Heart left ventricle (tissue), 16 donors: ENCODE data around the gene PNMA6A. TPM values are rescaled to one million over a fixed set of nuclear protein-coding genes. Genes with fewer than 3 reads are reported as not detected.

Source experiments
- ATAC-seq, 4 donors: fragments of 200-7000 bp; cut with Tn5 transposase; one replicate each; pipeline ENCODE4 v1.9.1; 2020 to 2022; ENCODE audit warnings: moderate library complexity in 4 of 4, mild to moderate bottlenecking in 3 of 4, moderate number of reproducible peaks in 1 of 4
- DNase-seq, 5 donors: peaks; one replicate each; pipeline ENCODE4 v3.0.0-alpha.2; 2020
- H3K27ac ChIP-seq, 12 donors: fragments of 200-600 bp; sonication (generic) in 4 of 12; one replicate each; pipeline versions ENCODE4 v1.5.0 to v1.8.0; 2016 to 2022; ENCODE audit warnings: mild to moderate bottlenecking in 2 of 12
- H3K27me3 ChIP-seq, 9 donors: fragments of 200-600 bp; sonication (generic) in 2 of 9; one replicate each; pipeline versions ENCODE4 v1.5.1 to v1.8.0; 2016 to 2022; ENCODE audit warnings: mild to moderate bottlenecking in 3 of 9
- H3K36me3 ChIP-seq, 9 donors: fragments of 200-600 bp; sonication (generic) in 2 of 9; one replicate each; pipeline versions ENCODE4 v1.5.0 to v1.8.0; 2018 to 2022; ENCODE audit warnings: mild to moderate bottlenecking in 2 of 9
- H3K4me1 ChIP-seq, 12 donors: fragments of 200-600 bp; sonication (generic) in 4 of 12; one replicate each; pipeline versions ENCODE4 v1.5.0 to v1.8.0; 2016 to 2022; ENCODE audit warnings: mild to moderate bottlenecking in 3 of 12
- H3K4me3 ChIP-seq, 12 donors: fragments of 200-600 bp; sonication (generic) in 4 of 12; one replicate each; pipeline versions ENCODE4 v1.5.0 to v1.8.0; 2017 to 2022; ENCODE audit warnings: mild to moderate bottlenecking in 9 of 12, moderate library complexity in 4 of 12
- H3K9me3 ChIP-seq, 12 donors: fragments of 200-600 bp; sonication (generic) in 4 of 12; one replicate each; pipeline versions ENCODE4 v1.5.0 to v1.8.0; 2016 to 2022; ENCODE audit warnings: mild to moderate bottlenecking in 1 of 12
- CTCF ChIP-seq, 12 donors: fragments of 200-600 bp; sonication (generic) in 4 of 12; IDR thresholded peaks; one replicate each; pipeline versions ENCODE4 v1.5.0 to v1.8.0; 2018 to 2022; ENCODE audit warnings: antibody characterized with exemption in 12 of 12, mild to moderate bottlenecking in 5 of 12
- POLR2A ChIP-seq, 2 donors: fragments of 450-650 bp; IDR thresholded peaks; one replicate each; pipeline ENCODE4 v1.6.1; 2017; ENCODE audit warnings: antibody characterized with exemption in 2 of 2, mild to moderate bottlenecking in 2 of 2, moderate library complexity in 2 of 2
- WGBS, 4 donors: extraction: QIAGEN DNeasy Blood & Tissue Kit in 2 of 4; methylation state at CpG; one replicate each; pipeline versions ENCODE4 v1.1.5 to v1.1.7; 2013 to 2018; 5-methylcytosine and 5-hydroxymethylcytosine counted together
- intact Hi-C, 10 donors: fragments of 100-400 bp; cut with DNase I; formaldehyde crosslinking; loops; one replicate each; pipeline versions ENCODE4 v1.11.1 to v1.14.2; 2022
- polyA plus RNA-seq, 2 donors: library from polyadenylated mRNA; stranded (reverse); fragments of 200-250 nt; gene quantifications; one replicate each; pipeline ENCODE4 v1.2.3, GENCODE V29; 2013
- total RNA-seq, 9 donors: library from RNA; depleted of rRNA in 2 of 9; stranded (reverse); fragments of >200 nt in 2 of 9; fragmentation: NEBNext Ultra II Directional in 3 of 9; extraction: Animal tissue kit (Norgen Biotek cat#: 25700) in 3 of 9; gene quantifications; one replicate each; pipeline versions ENCODE4 v1.1.0 to v1.2.4, GENCODE V29; 2016 to 2023
- donor health status: ischemic (EF 13 %, LVEDD 7.1; RV severe dilation, severe dysfunction).
- donor health status: healthy with polysubstance abuse.
- donor health status: DM: no; HTN: yes; CAD: no.
- donor health status: DM: no; HTN: no; CAD: no.
- donor health status: ischemic (EF 25% LVEDD 6.9; RV normal size, moderate dysfunction).
- donor health status: ischemic (EF 25% LVEDD 5.7; RV mildly dilated, moderate dysfunction).
- donor health status: healthy.
- donor health status: DM: yes; HTN: yes; CAD: no.
- donor health status: ischemic (EF 35%, LVEDD 5.7; RV mildly dilated, moderate dysfunction).
- donor health status: nonischemic (EF 11% LVEDD 7.7; RV severe dilation, severe dysfunction).
- donor health status: DM: yes; HTN: yes; CAD: no.
- donor health status: PGD.
- donor health status: ischemic (EF 29% LVEDD 5.4; RV normal size, mild dysfunction).
- donor health status: nonischemic (EF 23%, LVEDD 6.1; RV moderate dilation, normal function).

Gene PNMA6A
- total and polyA plus RNA-seq, 11 donors, result 0.71 to 3.4 (median 1.7) TPM

- ATAC-seq, result no peak
- Histone ChIP-seq H3K36me3 (no peaks in the 10 kb centered on the region), H3K9me3 (no peaks in the 10 kb centered on the region), H3K4me3 (no peak overlapping the region), H3K27ac (no peak overlapping the region), H3K4me1 (peaks cover 0 to 4% (median 0%) of the 10 kb centered on the region in 12 donors), H3K27me3 (no peaks in the 10 kb centered on the region)
- DNase-seq, result no peak
- intact Hi-C loops, result loop anchor here in 6 of 10 donors (5.0 to 10.0 kb wide), 7 partner anchors 68 to 634 kb away; partner anchors contain the start of genes ZFP92 (in 2 of the 6) and TREX2 (in 1 of the 6)
- TF ChIP-seq CTCF (IDR thresholded peaks at IDR 0.05) (no peak), POLR2A (IDR thresholded peaks at IDR 0.05) (no peak)
- WGBS, 4 donors, result 84 to 92% (median 86%) methylated on average over 9 to 12 of the region's 12 CpGs
Measured at GRCh38 chrX:153030801-153031200, 41.5 kb upstream of the PNMA6A start.

GRCh38 chrX:153032397-153033118 is 39.7 kb upstream of the PNMA6A start:
- DNase-seq, result peak; percentile 57 to 87 (median 64)
- H3K27me3 ChIP-seq, result no peaks in the 10 kb centered on the region
- peak overlapping the region in 11 of 12 donors; percentile 3 to 49 (median 40) for H3K4me3 ChIP-seq
- no peaks in the 10 kb centered on the region for H3K9me3 ChIP-seq
- no peaks in the 10 kb centered on the region for H3K36me3 ChIP-seq
- TF ChIP-seq CTCF (IDR thresholded peaks at IDR 0.05) (peak; percentile 72 to 90 (median 78)), POLR2A (IDR thresholded peaks at IDR 0.05) (no peak)
- 18 to 56% (median 36%) methylated on average over 40 to 64 of the region's 64 CpGs for WGBS, 4 donors
- peaks cover 0 to 4% (median 0%) of the 10 kb centered on the region in 12 donors for H3K4me1 ChIP-seq
- ATAC-seq, result peak in 3 of 4 donors; percentile 78 to 92 (median 90)
- H3K27ac ChIP-seq, result peak overlapping the region in 1 of 12 donors; percentile 38
- intact Hi-C loops, result loop anchor here in 7 of 10 donors (2.0 to 10.0 kb wide), 8 partner anchors 70 to 632 kb away; partner anchors contain the start of genes ZFP92 (in 2 of the 7) and TREX2 (in 1 of the 7)

GRCh38 chrX:153049093-153049492 is 23.2 kb upstream of the PNMA6A start:
- Histone ChIP-seq H3K4me3 (no peak overlapping the region), H3K27me3 (peaks cover 0 to 4% (median 0%) of the 10 kb centered on the region in 9 donors), H3K36me3 (no peaks in the 10 kb centered on the region), H3K27ac (no peak overlapping the region), H3K9me3 (peaks cover 0 to 23% (median 0%) of the 10 kb centered on the region in 12 donors), H3K4me1 (no peaks in the 10 kb centered on the region)
- no peak for DNase-seq
- 84 to 94% (median 91%) methylated on average over 2 of the region's 2 CpGs for WGBS, 4 donors
- no peak for ATAC-seq
- no peak for TF ChIP-seq POLR2A (IDR thresholded peaks at IDR 0.05)
- no peak for TF ChIP-seq CTCF (IDR thresholded peaks at IDR 0.05)
- intact Hi-C loops, result no loop called here

- no peak for TF ChIP-seq POLR2A (IDR thresholded peaks at IDR 0.05)
- TF ChIP-seq CTCF (IDR thresholded peaks at IDR 0.05), result no peak
- no peak for DNase-seq
- no peaks in the 10 kb centered on the region for H3K36me3 ChIP-seq
- peaks cover 0 to 23% (median 0%) of the 10 kb centered on the region in 12 donors for H3K9me3 ChIP-seq
- peaks cover 0 to 30% (median 0%) of the 10 kb centered on the region in 9 donors for H3K27me3 ChIP-seq
- H3K27ac ChIP-seq, result no peak overlapping the region
- 59 to 84% (median 78%) methylated on average over 1 of the region's 1 CpG for WGBS, 4 donors
- intact Hi-C loops, result no loop called here
- ATAC-seq, result no peak
- peaks cover 0 to 17% (median 0%) of the 10 kb centered on the region in 12 donors for H3K4me1 ChIP-seq
- H3K4me3 ChIP-seq, result no peak overlapping the region
Measured at GRCh38 chrX:153052534-153052933, 19.7 kb upstream of the PNMA6A start.
